ENCODE data around the gene NAV2.
"Not testable (repeated sequence)": the region's sequence is repeated elsewhere in the genome, so short reads cannot be mapped to it uniquely, and the experiment has no call there.

NAV2 gene

DNA sequence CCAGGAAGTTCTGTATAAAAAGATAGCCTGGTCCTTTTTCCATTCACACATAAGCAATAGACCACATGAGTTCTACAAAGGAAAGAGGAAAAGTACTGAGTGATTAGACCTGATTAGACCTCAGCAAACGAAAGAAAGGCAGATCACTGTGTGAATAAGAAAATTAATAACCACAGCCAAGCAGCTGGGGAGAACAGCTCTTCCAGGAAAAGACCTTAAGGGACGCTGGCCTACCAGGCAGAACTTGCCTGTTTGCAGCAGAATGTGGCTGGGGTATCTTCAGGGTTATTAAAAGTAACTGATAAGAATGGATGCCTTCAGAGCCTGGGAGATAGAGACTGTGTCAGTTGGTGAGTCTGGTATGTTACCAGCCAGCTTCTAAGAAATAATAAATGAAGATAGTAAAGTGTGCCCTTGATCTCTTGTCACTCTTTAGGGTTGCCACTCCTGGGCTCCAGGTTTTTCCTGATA, 274.7 kb downstream of the NAV2 start:
- in situ Hi-C loops (cut with MboI; ENCODE audit: low pct_unique_long_range_greater_than_20kb, low sequenced_read_pairs) = no loop called here
- no peak for DNase-seq

DNA sequence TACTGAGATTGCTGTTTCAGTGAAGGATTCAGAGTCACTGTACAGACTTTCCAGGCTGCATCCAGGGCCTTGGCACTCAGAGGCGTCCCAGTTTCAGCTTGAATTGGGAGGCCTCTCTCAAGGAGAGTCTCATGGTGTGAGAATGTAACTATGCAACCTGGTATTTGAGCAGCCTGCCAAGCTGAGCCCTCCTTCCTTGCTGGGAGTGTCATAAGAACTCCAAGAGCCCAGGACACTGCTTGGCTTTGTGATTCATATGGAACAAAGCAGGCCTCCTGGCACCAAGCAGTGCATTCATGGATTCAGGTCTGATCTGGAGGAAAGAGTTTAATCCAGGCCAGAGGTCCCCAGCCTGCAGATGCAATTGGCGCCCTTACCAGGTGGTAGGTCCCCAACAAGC, 276.0 kb downstream of the NAV2 start:
- in situ Hi-C loops (cut with MboI; ENCODE audit: low pct_unique_long_range_greater_than_20kb, low sequenced_read_pairs) = no loop called here

DNA sequence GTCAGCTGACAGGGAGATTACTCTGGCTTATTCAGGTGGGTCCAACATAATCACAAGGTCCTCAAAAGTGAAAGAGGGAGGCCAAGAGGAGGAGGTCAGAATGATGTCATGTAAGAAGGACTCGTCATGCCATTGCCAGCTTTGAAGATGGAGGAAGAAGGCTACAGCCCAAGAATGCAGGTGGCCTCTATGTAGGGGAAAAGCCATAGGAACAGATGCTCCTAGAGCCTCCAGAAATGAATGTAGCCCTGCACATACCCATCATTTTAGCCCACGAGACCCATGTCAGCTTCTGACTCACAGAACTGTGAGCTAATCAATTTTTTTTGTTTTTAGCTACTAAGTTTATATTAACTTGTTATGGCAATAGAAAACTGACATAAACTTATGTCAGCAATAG, 276.6 kb downstream of the NAV2 start:
- in situ Hi-C loops (cut with MboI; ENCODE audit: low pct_unique_long_range_greater_than_20kb, low sequenced_read_pairs) = no loop called here

More for the DNA sequence above, 276.0 kb downstream of the NAV2 start:
- no peak for DNase-seq

DNA sequence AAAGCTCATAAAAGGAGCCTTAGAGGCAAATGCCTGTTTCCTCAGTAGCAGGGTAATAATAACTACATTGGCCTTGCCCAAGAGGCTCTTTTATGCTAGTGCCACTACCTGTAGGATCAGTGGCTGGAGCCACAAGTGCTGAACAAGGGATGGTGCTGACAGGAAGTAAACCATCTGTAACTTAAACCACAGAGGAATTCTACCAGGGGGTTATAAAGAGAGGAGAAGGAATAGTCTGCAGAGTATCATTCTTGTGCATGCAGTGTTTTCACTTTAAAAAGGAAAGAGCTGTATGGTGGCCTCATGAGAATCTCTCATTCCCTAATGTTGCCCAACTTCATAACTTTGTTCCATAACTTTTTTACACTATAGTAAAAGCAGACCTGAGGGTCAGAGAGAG, 279.5 kb downstream of the NAV2 start:
- in situ Hi-C loops (cut with MboI; ENCODE audit: low pct_unique_long_range_greater_than_20kb, low sequenced_read_pairs) = no loop called here
- DNase-seq = no peak

More for the DNA sequence above, 276.6 kb downstream of the NAV2 start:
- DNase-seq = no peak

DNA sequence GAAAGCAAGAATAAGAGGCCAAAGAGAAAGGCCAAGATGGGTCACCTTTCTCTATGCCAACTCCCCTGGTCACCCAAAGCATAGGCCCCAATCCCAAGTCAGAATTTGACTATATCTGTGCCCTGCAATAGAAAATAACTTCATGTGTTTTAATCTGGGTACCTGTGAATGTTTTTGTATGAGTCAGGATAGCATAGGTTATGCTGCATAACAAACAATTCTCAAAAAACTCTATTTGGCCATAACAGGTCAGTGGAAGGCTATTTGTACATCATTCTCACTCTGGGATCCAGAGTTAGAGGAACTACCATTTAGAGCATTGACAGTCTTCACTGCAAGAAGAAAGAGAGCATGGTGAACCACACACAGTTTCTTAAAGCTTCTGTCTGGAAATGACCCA, 280.4 kb downstream of the NAV2 start:
- in situ Hi-C loops (cut with MboI; ENCODE audit: low pct_unique_long_range_greater_than_20kb, low sequenced_read_pairs) = no loop called here
- no peak for DNase-seq

DNA sequence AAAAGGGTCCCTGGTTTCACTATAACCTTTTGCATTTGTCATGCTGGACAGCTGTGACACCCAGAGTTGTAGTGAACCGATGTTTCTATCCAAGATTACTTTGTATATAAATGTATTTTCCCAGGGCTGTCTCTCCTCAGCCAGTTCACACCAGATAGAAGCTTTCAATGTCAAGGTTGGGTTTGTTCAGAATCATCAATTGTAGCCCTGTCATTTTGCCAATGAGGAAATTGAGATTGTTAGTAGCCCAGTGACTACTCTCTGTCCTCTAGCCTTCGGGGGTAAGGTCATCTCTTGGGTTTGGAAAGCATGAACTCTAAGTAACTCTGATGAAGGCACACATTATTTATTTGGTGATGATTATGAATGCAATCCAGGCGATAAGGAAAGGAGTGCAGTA, 282.0 kb downstream of the NAV2 start:
- no peak for DNase-seq
- in situ Hi-C loops (cut with MboI; ENCODE audit: low pct_unique_long_range_greater_than_20kb, low sequenced_read_pairs) = no loop called here

DNA sequence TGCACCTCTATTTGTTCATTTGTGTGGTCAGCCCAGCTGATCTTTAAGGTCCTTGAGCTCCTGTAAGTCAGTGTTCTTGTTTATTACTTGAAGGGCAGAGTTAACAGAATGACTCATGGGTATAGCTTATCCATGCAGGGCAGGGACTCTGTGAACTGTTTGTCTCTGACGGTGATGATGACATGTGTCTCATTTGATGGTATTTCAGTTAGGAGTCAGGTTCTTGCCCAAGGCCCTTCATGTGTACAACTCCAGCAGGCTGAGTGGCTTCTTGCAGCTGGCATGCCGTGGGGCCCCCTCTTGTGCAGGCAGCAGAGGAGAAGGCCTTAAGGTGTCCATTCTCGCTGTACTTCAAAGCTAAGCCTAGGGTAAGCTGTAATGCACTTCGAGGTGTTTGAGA, 282.5 kb downstream of the NAV2 start:
- in situ Hi-C loops (cut with MboI; ENCODE audit: low pct_unique_long_range_greater_than_20kb, low sequenced_read_pairs) = no loop called here
- no peak for DNase-seq

DNA sequence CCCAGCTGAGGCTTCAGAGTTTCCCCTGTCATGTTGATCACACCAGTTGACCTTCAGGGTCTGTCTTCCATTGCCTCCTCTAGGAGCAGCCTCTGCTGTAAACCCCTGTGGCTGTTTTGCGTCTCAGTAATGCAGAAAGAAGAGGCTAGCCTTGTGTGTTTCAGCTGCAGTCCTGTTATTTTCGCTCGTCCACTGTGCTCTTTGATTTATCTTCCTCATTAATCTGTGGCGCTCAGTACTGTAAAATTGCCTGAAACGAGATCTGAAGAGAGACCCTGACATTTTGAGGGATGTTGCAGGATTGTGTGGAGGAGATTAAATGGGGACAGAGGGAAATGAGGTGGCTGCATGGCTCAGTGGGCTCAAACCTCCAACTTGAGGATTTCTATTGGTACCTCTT, 283.9 kb downstream of the NAV2 start:
- in situ Hi-C loops (cut with MboI; ENCODE audit: low pct_unique_long_range_greater_than_20kb, low sequenced_read_pairs) = no loop called here
- no peak for DNase-seq

DNA sequence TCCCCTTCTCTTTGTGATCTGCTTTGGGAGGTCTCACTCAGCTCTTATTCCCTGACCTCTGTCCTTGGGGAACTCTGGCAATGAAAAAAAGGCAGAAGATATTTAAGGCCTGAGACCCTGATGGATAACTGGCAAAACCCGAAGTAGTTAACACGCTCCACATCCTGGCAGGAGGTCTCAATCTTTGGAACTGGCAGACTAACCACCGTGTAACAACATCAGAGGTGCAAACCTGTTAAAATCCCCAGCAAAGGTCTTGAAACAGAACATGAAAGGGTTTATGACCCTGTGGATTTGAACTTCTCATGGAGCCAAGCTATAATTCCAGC, 287.3 kb downstream of the NAV2 start:
- in situ Hi-C loops (cut with MboI; ENCODE audit: low pct_unique_long_range_greater_than_20kb, low sequenced_read_pairs) = no loop called here

DNA sequence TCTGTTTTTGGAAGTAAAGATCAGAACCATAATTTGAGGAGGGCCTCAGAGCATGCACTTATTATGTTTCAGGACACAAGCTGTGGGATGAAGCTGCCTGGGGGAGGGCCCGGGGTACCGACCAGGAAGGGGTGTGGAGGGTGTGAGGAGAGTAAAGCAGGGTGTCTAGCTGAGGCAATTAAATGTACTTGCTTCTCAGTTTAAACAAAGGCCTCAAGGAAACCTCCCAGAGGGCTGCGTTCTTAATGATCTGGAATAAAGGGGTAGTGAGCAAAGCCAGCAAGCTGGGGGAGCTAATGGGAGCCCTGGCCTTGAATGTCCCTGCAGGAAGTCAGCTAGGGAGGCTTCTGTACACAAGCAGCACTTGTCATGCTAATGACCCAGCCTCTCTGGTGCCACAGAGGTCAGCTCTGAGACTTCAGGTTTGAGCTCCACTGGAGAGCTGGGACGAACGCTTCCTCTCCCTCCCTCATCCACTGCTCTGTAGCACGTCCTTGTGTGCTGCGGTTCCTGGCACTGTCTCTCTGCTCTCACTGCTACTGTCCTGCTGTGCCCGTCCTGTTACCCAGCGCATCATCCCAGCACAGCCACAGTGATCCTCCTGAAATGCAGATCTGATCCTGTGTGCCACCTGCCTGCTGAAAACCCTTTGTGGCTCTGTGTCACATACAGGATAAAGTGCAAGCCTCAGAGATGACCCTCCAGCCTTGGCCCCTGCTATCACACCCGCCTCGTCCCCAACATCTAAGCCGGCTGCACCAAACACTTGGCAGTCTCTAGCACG, 287.9 kb downstream of the NAV2 start:
- no peak for DNase-seq
- in situ Hi-C loops (cut with MboI; ENCODE audit: low pct_unique_long_range_greater_than_20kb, low sequenced_read_pairs) = no loop called here

More for the DNA sequence above, 287.3 kb downstream of the NAV2 start:
- no peak for DNase-seq

DNA sequence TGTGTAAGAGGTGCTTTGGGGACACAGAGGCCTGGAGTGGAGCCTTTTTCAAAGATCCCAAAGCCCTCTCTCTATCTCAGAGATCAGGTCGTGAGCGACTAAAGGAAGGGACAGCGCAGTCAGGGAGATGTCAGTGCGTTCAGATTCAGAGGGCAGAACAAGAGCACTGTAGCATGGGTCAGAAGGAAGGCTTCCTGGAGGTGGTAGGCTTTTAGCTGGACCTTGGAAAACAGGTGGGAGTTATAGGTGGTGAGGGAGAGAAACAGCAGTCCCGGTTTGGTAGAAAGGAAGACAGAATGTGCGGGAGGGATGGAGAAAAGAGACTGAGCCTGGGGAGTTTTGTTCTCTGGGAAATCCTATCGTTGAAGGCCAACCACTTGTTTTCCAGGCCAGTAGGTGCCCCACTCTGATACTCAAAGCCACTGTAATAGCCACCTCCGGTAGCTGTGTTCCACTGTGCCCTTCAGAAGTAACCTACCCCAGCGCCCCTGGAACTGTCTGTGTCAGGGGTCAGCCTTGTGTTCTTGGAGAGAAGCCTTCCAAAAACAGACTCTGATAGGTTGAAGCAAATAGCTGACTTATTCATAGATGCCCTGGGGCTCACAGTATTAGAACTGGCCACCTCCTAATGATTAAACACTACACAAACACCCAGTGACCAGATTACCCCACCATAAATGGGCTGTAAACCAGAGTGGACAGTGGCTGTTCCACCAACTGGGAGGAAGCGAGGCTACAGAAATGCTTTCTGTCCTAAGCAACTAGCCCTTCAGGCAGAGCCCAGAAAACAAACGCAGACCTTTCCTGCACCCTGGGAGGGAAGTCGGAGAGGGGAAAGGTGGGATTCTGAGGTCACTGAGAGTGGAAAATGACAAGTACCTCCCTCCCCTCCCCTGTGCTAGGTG, 289.9 kb downstream of the NAV2 start:
- DNase-seq = no peak
- in situ Hi-C loops (cut with MboI; ENCODE audit: low pct_unique_long_range_greater_than_20kb, low sequenced_read_pairs) = no loop called here

DNA sequence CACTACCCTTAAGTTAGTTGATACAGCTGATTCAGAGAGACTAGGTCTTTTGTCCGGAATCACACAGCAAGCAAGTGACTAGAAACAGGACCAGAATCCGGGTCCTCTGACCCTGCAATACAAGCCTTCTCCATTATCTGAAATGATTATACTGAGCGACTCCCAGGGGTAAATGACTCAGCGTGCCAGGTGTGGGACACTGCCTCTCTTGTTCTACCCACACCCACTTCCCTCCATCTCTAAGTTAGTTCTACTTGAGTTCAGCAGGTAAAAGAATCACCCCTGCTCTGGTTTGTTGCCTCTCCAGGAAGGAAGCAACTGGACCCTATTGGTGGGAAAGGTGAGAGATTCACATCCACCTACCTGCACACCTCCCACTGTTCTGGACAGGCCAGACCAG, 290.7 kb downstream of the NAV2 start:
- DNase-seq = no peak
- in situ Hi-C loops (cut with MboI; ENCODE audit: low pct_unique_long_range_greater_than_20kb, low sequenced_read_pairs) = no loop called here

DNA sequence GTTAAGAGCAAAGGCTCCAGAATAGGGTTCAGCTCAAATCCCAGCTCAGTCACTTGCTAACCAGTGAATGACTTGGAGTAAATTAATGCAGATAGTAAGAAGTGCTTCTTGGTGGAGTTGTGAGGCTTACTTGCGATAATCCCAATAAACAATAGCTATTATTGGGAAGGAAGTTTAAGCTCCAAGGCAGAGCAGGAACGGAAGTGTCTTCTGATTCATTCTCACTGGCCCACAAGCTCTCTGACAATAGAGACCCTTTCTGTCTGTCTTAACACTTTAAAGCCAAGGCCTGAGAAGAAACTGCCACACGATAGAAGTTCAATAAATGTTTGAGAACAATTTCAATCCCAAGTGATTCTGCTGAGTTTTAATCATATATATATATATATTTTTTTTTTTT, 292.2 kb downstream of the NAV2 start:
- DNase-seq = no peak
- in situ Hi-C loops (cut with MboI; ENCODE audit: low pct_unique_long_range_greater_than_20kb, low sequenced_read_pairs) = no loop called here

DNA sequence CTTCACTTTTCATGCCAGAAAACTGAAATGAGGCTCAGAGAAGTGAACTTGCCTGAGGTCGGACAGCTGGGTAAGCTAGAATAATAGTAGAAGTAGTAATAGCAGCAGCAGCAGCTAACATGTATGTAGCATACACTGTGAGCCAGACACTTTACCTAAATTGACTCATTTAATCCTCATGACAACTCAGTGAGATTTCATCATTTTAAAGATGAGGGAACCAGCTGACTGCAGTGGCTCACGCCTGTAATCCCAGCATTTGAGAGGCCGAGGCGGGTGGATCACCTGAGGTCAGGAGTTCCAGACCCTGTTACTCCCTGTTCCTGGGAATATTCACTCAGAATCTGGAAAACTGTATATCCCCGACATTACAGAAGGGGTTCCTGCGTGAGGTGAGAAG, 293.1 kb downstream of the NAV2 start:
- in situ Hi-C loops (cut with MboI; ENCODE audit: low pct_unique_long_range_greater_than_20kb, low sequenced_read_pairs) = no loop called here
- no peak for DNase-seq

DNA sequence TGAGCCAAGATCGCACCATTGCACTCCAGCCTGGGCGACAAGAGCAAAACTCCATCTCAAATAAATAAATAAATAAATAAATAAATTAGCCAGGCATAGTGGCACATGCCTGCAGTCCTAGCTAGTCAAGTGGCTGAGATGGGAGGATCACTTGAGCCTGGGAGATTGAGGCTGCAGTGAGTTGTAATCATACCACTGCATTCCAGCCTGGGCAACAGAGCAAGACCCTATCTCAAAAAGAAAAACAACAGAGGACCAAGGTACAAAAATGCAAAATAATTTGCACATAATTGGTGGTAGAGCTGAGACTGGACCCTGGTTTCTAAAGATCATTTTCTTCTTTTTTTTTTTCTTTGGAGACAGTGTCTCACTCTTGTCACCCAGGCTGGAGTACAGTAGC, 294.0 kb downstream of the NAV2 start:
- DNase-seq; in situ Hi-C loops (cut with MboI; ENCODE audit: low pct_unique_long_range_greater_than_20kb, low sequenced_read_pairs): not testable (repeated sequence)

DNA sequence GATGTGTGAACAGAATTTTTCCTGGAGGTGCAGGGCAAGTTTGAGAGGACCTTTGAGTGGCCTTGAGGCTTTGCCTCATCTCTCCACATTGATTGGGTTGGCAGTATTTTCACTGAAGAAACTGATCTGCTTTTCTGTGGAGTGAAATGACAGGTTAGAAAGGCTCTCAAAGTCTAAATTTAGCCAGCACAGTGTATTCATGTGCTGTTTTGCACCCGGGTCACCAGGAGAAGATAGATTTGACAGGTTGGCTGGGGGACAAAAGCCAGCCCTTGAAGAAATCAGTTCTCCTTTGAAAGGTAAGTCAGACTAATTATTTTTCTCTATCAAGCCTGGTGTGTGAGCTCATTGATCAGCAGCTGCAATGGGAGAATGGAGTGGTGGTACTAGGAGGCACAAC, 294.7 kb downstream of the NAV2 start:
- no peak for DNase-seq

DNA sequence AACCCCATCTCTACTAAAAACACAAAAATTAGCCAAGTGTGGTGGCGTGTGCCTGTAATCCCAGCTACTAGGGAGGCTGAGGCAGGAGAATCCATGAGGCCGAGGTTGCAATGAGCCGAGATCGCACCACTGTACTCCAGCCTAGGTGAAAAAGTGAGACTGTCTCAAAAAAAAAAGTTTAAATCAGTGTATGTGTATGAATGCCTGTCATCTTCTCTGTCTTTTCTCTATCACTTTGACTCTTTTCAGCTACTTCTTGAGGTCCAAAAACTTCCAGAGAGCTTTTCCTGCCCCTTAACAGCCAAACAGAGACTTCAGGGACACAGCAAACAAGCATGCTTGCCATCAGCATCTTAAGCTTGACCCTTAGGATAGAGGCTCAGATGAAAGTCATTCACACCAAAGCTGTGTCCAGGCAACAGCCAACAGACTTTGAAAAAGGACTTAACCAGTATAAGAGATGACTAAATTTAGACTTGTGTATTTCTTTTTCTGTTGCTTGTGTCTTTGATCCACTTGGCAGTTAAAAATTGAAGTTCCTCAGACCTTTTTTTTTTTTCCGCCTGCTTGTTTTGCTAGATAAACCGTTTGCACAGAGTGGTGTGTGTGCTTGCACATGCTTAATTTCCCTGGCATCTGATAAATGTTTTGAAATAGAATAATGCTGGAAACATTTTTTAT, 295.7 kb downstream of the NAV2 start:
- DNase-seq = no peak
- in situ Hi-C loops (cut with MboI; ENCODE audit: low pct_unique_long_range_greater_than_20kb, low sequenced_read_pairs) = no loop called here

More for the DNA sequence above, 294.7 kb downstream of the NAV2 start:
- in situ Hi-C loops (cut with MboI; ENCODE audit: low pct_unique_long_range_greater_than_20kb, low sequenced_read_pairs) = no loop called here

DNA sequence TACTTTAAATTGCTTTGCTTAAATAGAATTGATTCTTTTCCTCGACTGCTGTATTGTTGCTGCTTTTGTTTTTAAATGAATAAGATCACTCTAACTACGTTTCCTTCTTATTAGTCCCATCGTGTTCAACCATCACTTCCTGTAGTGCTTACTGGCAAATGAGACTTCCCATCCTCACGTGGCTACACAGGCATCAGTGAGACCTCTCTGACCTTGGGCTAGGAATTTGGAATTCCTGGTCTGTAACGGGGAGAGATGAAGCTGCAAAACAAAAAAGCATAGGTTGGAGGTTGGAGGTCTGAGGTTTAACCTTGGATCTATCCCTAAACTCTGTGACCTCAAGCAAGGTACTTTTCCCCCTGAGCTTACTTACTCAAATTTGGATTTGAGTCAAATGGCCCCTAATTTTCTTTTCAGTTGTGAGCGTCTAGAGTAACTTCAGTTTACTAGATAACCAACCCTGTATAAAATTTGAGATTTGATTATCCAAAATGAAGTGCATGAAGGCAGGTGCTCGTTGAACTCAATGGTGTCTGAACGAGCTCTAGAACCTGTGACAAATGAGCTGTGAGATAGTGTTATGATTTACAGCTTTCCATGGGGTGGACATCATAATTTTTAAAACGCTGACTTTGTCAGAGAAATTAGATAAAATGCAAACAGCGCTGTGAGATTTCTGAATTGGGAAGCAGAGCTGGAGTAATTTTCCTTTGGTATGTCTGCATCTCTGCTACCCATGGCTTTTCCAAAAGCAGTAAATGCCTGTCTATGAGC, 296.4 kb downstream of the NAV2 start:
- in situ Hi-C loops (cut with MboI; ENCODE audit: low pct_unique_long_range_greater_than_20kb, low sequenced_read_pairs) = no loop called here
- no peak for DNase-seq

DNA sequence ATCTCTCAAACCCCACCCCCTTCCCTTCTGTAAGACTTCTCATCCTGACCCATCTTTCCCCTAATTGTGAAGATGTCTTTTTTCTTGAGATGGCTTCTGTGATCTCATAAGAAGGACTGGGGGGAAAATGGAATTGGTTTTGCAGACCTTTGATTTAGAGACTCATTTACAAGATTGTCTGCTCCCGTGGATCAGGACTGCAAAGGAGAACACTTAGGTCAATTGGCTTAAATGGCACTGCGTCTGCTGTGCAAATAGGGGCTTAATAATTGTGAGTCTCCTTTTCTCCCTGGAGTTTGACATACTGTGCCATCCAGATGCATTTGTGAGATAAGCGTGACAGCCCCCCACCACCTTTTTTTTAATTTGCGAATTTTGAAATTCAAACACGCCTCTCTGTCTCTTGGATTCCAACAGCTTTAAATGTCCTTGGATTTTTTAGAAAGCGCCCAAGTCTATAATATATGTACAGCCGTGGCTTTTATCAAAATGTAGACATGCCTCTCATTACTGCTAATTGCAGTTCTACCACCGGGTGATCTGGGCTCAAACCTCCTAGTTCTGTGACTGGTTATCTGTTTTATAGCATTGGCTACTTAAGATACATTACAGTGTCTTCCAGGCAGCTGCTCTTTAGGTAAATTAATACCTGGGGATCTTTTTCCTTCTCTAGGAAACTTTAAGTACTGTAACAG, 297.7 kb downstream of the NAV2 start:
- in situ Hi-C loops (cut with MboI; ENCODE audit: low pct_unique_long_range_greater_than_20kb, low sequenced_read_pairs) = no loop called here
- DNase-seq = no peak

Measured in KBM-7 (cell line).